Prostate gland (tissue), 2 donors: ENCODE measurements around the gene TPH2.

Experiments used
- POLR2A ChIP-seq: fragments of 450-650 bp; IDR thresholded peaks from one replicate; pipeline ENCODE4 v1.6.1; 2016; ENCODE audit warnings: antibody characterized with exemption, mild to moderate bottlenecking
- POLR2AphosphoS5 ChIP-seq: sonication (generic); formaldehyde crosslinking; IDR thresholded peaks from one replicate; pipeline ENCODE4 v1.6.1; 2017; ENCODE audit warnings: antibody characterized with exemption
- TF ChIP-seq, protein P1 (sequence below), 4 experiments: fragments of 200-600 bp in 2 of 4; fragments of 450-650 bp in 2 of 4; sonication (generic) in 2 of 4; IDR thresholded peaks; 1 replicate in 3 of 4; 2 replicates in 1 of 4; pipeline ENCODE4 v1.5.1; 2016 to 2019; ENCODE audit warnings: antibody characterized with exemption in 4 of 4, mild to moderate bottlenecking in 2 of 4, moderate library complexity in 2 of 4

DNA sequence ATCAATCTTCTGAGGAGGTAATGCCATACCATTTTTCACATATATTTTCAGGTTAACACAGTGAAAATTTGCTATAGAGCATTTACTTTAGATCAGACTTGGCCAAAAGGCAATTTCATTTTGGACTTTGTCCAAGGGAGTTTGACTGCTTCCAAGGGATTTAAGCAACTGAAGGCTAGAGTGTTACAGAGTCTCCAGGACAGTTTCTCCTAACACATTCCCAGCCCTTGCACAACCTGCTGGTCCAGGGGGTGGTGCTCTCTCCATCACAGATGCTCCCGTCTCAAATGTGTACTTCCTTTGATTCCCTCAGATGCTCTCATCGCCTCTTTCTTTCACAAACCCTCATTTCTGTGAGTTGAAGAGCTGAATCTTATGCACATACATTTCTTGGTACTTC is 143.1 kb downstream of the TPH2 start:
- TF ChIP-seq, protein P1, sequence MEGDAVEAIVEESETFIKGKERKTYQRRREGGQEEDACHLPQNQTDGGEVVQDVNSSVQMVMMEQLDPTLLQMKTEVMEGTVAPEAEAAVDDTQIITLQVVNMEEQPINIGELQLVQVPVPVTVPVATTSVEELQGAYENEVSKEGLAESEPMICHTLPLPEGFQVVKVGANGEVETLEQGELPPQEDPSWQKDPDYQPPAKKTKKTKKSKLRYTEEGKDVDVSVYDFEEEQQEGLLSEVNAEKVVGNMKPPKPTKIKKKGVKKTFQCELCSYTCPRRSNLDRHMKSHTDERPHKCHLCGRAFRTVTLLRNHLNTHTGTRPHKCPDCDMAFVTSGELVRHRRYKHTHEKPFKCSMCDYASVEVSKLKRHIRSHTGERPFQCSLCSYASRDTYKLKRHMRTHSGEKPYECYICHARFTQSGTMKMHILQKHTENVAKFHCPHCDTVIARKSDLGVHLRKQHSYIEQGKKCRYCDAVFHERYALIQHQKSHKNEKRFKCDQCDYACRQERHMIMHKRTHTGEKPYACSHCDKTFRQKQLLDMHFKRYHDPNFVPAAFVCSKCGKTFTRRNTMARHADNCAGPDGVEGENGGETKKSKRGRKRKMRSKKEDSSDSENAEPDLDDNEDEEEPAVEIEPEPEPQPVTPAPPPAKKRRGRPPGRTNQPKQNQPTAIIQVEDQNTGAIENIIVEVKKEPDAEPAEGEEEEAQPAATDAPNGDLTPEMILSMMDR (IDR thresholded peaks at IDR 0.05): no peak
- TF ChIP-seq POLR2A (no peak), POLR2AphosphoS5 (no peak)
